Stimulated activated CD4-positive, alpha-beta T cell treated with anti-CD3 and anti-CD28 coated beads, Interleukin-2, amount 100 ng/mL, for 48 hours (primary cell): Measurements from ENCODE around the gene VWA5B2.
"Not testable (repeated sequence)": the region's sequence is repeated elsewhere in the genome, so short reads cannot be mapped to it uniquely, and the experiment has no call there.

Source experiments
- DNase-seq, 2 donors: peaks; one replicate each; pipeline ENCODE4 v3.0.0-alpha.2; 2020

The VWA5B2 gene

GRCh38 chr3:184248454-184249411, 19.3 kb downstream of the VWA5B2 start, which contains the start of gene ALG3:
ALG3 (minus strand) TSS chr3:184248962; CDS start chr3:184248940, 22 bp downstream.
- peak; percentile 86 to 88 for DNase-seq

- peak; percentile 88 to 89 for DNase-seq
Measured at GRCh38 chr3:184249412-184250166, 20.2 kb downstream of the VWA5B2 start, which contains the start of gene EEF1AKMT4. EEF1AKMT4 (plus strand) TSS chr3:184249672; CDS start chr3:184249695, 23 bp downstream.

- DNase-seq: peak; percentile 87 to 95
Measured at GRCh38 chr3:184250167-184250828, 20.9 kb downstream of the VWA5B2 start.

GRCh38 chr3:184255291-184256039, 26.1 kb downstream of the VWA5B2 start:
- DNase-seq: no peak

- DNase-seq: no peak
Measured at GRCh38 chr3:184257083-184257915, 27.9 kb downstream of the VWA5B2 start.

GRCh38 chr3:184258926-184259325, 29.5 kb downstream of the VWA5B2 start:
- no peak for DNase-seq

GRCh38 chr3:184259396-184259877, 30.1 kb downstream of the VWA5B2 start:
- DNase-seq: no peak

GRCh38 chr3:184259878-184260723, 30.7 kb downstream of the VWA5B2 start:
- DNase-seq: peak in 1 of 2 donors; percentile 30

- no peak for DNase-seq
Measured at GRCh38 chr3:184260724-184261269, 31.4 kb downstream of the VWA5B2 start.

- peak; percentile 40 to 49 for DNase-seq
Measured at GRCh38 chr3:184261270-184261853, 32.0 kb downstream of the VWA5B2 start, which contains the start of gene CAMK2N2. CAMK2N2 (minus strand) TSS chr3:184261553; CDS start chr3:184261285, 268 bp downstream.

GRCh38 chr3:184261854-184262763, 32.7 kb downstream of the VWA5B2 start:
- DNase-seq: peak in 1 of 2 donors; percentile 16

- no peak for DNase-seq
Measured at GRCh38 chr3:184262764-184263179, 33.4 kb downstream of the VWA5B2 start.

GRCh38 chr3:184267249-184267648, 37.9 kb downstream of the VWA5B2 start:
- not testable (repeated sequence) for DNase-seq

- DNase-seq: no peak
Measured at GRCh38 chr3:184272269-184272668, 42.9 kb downstream of the VWA5B2 start.

GRCh38 chr3:184275381-184275701, 46.0 kb downstream of the VWA5B2 start:
- DNase-seq: no peak

- DNase-seq: no peak
Measured at GRCh38 chr3:184275961-184276910, 46.9 kb downstream of the VWA5B2 start, which contains the start of gene ECE2. ECE2 (plus strand) TSS chr3:184276022; CDS start chr3:184276154, 132 bp downstream.

GRCh38 chr3:184277366-184277765, 48.0 kb downstream of the VWA5B2 start:
- no peak for DNase-seq
